Measurements from ENCODE around the gene CCDC57.

The CCDC57 gene

GRCh38 chr17:82079001-82079677 lies 133.5 kb downstream of the CCDC57 start:
- no peak for TF ChIP-seq CTCF (conservative IDR thresholded peaks at IDR 0.05; ENCODE audit: control insufficient read depth, insufficient read depth, low read depth, low read length)
- no peak for DNase-seq (ENCODE audit: low read depth)
- H3K4me3 ChIP-seq (ENCODE audit: control insufficient read depth, low read depth, low read length) = no peak overlapping the region

GRCh38 chr17:82078433-82078832 lies 134.2 kb downstream of the CCDC57 start:
- no peak overlapping the region for H3K4me3 ChIP-seq (ENCODE audit: control insufficient read depth, low read depth, low read length)
- TF ChIP-seq CTCF (conservative IDR thresholded peaks at IDR 0.05; ENCODE audit: control insufficient read depth, insufficient read depth, low read depth, low read length) = no peak
- DNase-seq (ENCODE audit: low read depth) = no peak

GRCh38 chr17:82077617-82078358 lies 134.9 kb downstream of the CCDC57 start:
- peak; percentile 40 for DNase-seq (ENCODE audit: low read depth)
- no peak overlapping the region for H3K4me3 ChIP-seq (ENCODE audit: control insufficient read depth, low read depth, low read length)
- TF ChIP-seq CTCF (conservative IDR thresholded peaks at IDR 0.05; ENCODE audit: control insufficient read depth, insufficient read depth, low read depth, low read length) = no peak

- H3K4me3 ChIP-seq (ENCODE audit: control insufficient read depth, low read depth, low read length) = no peak overlapping the region
- TF ChIP-seq CTCF (conservative IDR thresholded peaks at IDR 0.05; ENCODE audit: control insufficient read depth, insufficient read depth, low read depth, low read length) = no peak
- no peak for DNase-seq (ENCODE audit: low read depth)
Measured at GRCh38 chr17:82076785-82077591, 135.7 kb downstream of the CCDC57 start.

- TF ChIP-seq CTCF (conservative IDR thresholded peaks at IDR 0.05; ENCODE audit: control insufficient read depth, insufficient read depth, low read depth, low read length) = no peak
- peak; percentile 35 for DNase-seq (ENCODE audit: low read depth)
- H3K4me3 ChIP-seq (ENCODE audit: control insufficient read depth, low read depth, low read length) = no peak overlapping the region
Measured at GRCh38 chr17:82076018-82076784, 136.4 kb downstream of the CCDC57 start.

- no peak for TF ChIP-seq CTCF (conservative IDR thresholded peaks at IDR 0.05; ENCODE audit: control insufficient read depth, insufficient read depth, low read depth, low read length)
- no peak overlapping the region for H3K4me3 ChIP-seq (ENCODE audit: control insufficient read depth, low read depth, low read length)
- DNase-seq (ENCODE audit: low read depth) = no peak
Measured at GRCh38 chr17:82073446-82073845, 139.2 kb downstream of the CCDC57 start.

Data from fibroblast of mammary gland (primary cell).